Neural cell (in vitro differentiated cells): ENCODE data around the gene MAST4.

Source experiments
- MXI1 ChIP-seq: fragments of 450-650 bp; conservative IDR thresholded peaks from 2 replicates; pipeline ENCODE4 v1.6.1; 2014; ENCODE audit warnings: antibody characterized with exemption, mild to moderate bottlenecking; ENCODE audit not compliant: poor library complexity, severe bottlenecking
- POLR2AphosphoS5 ChIP-seq: IDR thresholded peaks from 2 replicates; pipeline ENCODE4 v1.6.1; 2012
- TF ChIP-seq, protein P1 (sequence below): fragments of 450-650 bp; IDR thresholded peaks from 2 replicates; pipeline ENCODE4 v1.5.1; 2014; ENCODE audit warnings: antibody characterized with exemption, mild to moderate bottlenecking, moderate library complexity; ENCODE audit not compliant: poor library complexity, severe bottlenecking
- TF ChIP-seq, protein P2 (sequence below): IDR thresholded peaks from 2 replicates; pipeline ENCODE4 v1.6.1; 2012; ENCODE audit warnings: borderline replicate concordance

DNA sequence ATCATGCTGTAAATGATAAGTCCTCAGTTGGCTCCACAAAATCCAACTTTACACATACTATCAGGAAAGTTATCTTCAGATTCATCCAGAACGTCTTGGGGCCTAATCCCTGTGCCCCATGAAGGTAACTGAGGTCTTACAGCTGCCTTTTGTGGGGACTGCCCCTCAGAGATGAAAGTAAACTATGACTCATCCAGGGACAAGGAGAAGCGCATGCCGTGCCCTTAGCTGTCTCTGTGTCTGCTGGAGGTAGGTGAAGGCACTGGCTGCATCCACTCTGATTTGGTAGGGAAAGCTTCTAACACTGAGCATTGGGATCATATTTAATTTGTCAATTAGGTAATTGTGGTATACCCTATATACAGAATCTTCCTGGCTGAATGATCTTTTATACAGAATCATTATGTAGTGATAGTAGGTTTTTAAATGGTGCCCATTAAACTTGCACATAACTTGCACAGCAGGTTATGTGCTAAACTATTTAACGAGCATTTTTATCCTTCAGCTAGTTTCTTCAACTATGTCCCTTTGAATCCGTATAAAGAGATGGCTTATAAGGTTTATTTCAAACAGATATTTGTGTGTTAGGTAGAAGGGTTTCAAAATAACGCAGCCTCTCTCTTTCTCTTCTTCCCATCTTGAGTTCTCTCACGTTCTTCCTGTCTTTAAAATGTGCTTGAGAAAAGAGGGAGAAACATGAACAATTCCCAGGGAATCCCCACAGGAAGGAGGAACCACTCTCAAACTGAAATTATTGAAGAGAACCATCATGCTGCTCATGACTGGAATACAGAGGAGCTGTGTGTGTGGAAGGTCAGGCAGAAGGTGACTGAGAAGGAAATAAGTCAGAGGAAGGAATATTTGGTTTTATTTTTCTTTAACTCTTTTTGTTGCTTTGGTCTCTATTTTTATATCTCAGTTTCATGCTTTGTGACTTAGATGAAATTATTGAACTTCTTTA, 349.5 kb downstream of the MAST4 start:
- TF ChIP-seq, protein P1, sequence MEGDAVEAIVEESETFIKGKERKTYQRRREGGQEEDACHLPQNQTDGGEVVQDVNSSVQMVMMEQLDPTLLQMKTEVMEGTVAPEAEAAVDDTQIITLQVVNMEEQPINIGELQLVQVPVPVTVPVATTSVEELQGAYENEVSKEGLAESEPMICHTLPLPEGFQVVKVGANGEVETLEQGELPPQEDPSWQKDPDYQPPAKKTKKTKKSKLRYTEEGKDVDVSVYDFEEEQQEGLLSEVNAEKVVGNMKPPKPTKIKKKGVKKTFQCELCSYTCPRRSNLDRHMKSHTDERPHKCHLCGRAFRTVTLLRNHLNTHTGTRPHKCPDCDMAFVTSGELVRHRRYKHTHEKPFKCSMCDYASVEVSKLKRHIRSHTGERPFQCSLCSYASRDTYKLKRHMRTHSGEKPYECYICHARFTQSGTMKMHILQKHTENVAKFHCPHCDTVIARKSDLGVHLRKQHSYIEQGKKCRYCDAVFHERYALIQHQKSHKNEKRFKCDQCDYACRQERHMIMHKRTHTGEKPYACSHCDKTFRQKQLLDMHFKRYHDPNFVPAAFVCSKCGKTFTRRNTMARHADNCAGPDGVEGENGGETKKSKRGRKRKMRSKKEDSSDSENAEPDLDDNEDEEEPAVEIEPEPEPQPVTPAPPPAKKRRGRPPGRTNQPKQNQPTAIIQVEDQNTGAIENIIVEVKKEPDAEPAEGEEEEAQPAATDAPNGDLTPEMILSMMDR, result no peak
- TF ChIP-seq MXI1, result no peak
- TF ChIP-seq POLR2AphosphoS5, result no peak
- TF ChIP-seq, protein P2, sequence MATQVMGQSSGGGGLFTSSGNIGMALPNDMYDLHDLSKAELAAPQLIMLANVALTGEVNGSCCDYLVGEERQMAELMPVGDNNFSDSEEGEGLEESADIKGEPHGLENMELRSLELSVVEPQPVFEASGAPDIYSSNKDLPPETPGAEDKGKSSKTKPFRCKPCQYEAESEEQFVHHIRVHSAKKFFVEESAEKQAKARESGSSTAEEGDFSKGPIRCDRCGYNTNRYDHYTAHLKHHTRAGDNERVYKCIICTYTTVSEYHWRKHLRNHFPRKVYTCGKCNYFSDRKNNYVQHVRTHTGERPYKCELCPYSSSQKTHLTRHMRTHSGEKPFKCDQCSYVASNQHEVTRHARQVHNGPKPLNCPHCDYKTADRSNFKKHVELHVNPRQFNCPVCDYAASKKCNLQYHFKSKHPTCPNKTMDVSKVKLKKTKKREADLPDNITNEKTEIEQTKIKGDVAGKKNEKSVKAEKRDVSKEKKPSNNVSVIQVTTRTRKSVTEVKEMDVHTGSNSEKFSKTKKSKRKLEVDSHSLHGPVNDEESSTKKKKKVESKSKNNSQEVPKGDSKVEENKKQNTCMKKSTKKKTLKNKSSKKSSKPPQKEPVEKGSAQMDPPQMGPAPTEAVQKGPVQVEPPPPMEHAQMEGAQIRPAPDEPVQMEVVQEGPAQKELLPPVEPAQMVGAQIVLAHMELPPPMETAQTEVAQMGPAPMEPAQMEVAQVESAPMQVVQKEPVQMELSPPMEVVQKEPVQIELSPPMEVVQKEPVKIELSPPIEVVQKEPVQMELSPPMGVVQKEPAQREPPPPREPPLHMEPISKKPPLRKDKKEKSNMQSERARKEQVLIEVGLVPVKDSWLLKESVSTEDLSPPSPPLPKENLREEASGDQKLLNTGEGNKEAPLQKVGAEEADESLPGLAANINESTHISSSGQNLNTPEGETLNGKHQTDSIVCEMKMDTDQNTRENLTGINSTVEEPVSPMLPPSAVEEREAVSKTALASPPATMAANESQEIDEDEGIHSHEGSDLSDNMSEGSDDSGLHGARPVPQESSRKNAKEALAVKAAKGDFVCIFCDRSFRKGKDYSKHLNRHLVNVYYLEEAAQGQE, result no peak
